ENCODE measurements around the gene ZNF593OS.

- TF ChIP-seq POLR2AphosphoS5 (IDR thresholded peaks at IDR 0.05; ENCODE audit: low read depth, low read length) (no peak), REST (IDR thresholded peaks at IDR 0.05; ENCODE audit: insufficient read depth in 1 of 2, low read depth in 2 of 2, low read length in 2 of 2) (no peak), TAF1 (IDR thresholded peaks at IDR 0.05; ENCODE audit: borderline replicate concordance, insufficient read depth, low read length) (no peak), SIN3A (IDR thresholded peaks at IDR 0.05; ENCODE audit: borderline replicate concordance, insufficient read depth, low read length) (no peak)
Measured at GRCh38 chr1:26189331-26189730, 17.7 kb upstream of the ZNF593OS start.
